HAP-1 (cell line): Measurements from ENCODE around the gene ASB2.
A peak's percentile ranks its signal among the peaks of the same experiment; 100 is the strongest.

Source experiments
- DNase-seq, 2 experiments: peaks; one replicate each; pipeline ENCODE4 v3.0.0-alpha.2; 2016 to 2020; ENCODE audit warnings: low spot score in 2 of 2
- H3K27me3 ChIP-seq: fragments of 250-450 bp; sonication (Bioruptor Pico); 2 replicates; pipeline ENCODE4 v1.5.1; 2020; ENCODE audit warnings: low read depth, mild to moderate bottlenecking, moderate library complexity
- H3K36me3 ChIP-seq: fragments of 250-450 bp; sonication (Bioruptor Pico); replicated peaks from 2 replicates; pipeline ENCODE4 v1.5.1; 2020; ENCODE audit warnings: mild to moderate bottlenecking
- H3K4me1 ChIP-seq: fragments of 250-450 bp; sonication (Bioruptor Pico); 2 replicates; pipeline ENCODE4 v1.5.1; 2020; ENCODE audit warnings: mild to moderate bottlenecking
- H3K4me3 ChIP-seq: fragments of 250-450 bp; sonication (Bioruptor Pico); 2 replicates; pipeline ENCODE4 v1.5.1; 2020; ENCODE audit warnings: mild to moderate bottlenecking, moderate library complexity
- H3K9me3 ChIP-seq: fragments of 250-450 bp; sonication (Bioruptor Pico); 2 replicates; pipeline ENCODE4 v1.5.1; 2020; ENCODE audit warnings: mild to moderate bottlenecking, moderate library complexity
- in situ Hi-C: fragments of 300-500 bp; cut with MboI; formaldehyde crosslinking; loops from 3 replicates; pipeline ENCODE4 v1.14.3; 2020; ENCODE audit warnings: low sequenced_read_pairs, inconsistent platforms, mixed read lengths

ASB2 gene

DNA sequence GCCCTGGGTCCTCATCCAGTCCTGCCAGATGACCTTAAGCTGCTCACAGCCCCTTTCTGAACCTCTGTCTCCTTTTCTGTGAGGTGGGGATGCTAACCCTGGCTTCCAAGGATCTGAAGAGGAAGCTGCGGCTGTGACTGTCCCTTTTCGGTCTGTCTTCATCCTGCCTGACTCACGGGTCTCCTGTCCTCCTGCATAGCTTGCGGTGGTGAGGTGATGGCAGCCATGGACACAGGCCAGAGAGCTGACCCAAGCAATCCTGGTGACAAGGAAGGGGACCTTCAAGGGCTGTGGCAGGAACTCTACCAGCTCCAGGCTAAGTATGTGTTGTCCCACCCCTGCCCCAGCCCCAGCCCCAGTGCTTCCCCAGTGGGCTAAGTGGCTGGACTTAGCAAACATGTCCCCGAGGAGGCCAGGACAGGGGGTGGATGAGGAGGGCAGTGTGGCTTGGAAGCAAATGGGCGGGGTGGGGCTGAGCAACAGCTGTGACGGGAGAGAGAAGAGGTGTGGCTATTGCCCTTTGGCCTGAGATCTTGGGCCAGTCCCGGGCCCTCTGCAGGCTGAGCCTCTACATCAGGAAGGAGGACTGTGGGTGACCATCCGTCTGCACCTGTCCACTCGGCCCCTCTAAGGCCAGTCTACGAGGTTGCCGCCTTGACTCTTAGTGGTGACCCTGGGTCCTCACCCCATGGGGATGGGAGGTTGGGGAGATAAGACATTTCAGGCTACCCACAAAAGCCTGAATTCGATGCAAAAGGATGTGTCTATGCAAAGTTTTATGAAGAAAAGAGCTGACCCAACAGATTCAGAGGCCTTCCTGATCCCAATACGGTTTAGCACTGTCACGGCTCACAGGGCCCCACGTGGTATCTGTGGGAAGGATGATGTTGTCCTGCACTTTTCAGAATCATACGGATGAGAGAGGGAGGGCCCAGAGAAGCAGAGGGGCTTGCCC, 21.8 kb upstream of the ASB2 start:
- no peak overlapping the region for H3K4me3 ChIP-seq
- no peaks in the 10 kb centered on the region for H3K9me3 ChIP-seq
- in situ Hi-C loops: no loop called here
- no peak for DNase-seq
- no peaks in the 10 kb centered on the region for H3K36me3 ChIP-seq
- no peaks in the 10 kb centered on the region for H3K4me1 ChIP-seq
- no peaks in the 10 kb centered on the region for H3K27me3 ChIP-seq

DNA sequence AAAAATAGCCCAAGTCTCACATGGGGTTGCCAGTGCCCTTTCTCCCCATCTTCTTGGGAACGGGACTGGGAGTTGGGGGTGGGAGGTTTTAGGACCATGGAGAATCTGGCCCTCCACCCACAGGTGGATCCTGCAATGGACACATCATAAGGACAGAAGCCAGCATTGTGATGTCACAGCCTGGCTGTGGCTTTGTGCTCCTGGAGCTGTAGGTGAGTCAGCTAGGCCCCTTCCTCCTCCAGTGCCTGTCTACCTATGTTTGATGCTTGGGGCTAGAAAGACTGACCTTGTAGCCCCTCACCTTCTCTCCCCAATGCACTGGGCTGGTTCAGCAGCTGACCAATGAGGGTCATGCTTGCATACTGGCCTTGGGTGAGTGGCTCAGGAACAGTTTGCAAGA, 20.7 kb upstream of the ASB2 start, which contains the start of gene CCDC197:
Gene CCDC197, plus strand, starts transcription at position 220 of the 400 bp plus-strand sequence. CDS start 831 bp downstream, outside the sequence.
- no peak for DNase-seq
- H3K9me3 ChIP-seq: no peaks in the 10 kb centered on the region
- H3K4me1 ChIP-seq: no peaks in the 10 kb centered on the region
- no peak within 1 kb of the TSS for H3K4me3 ChIP-seq
- H3K27me3 ChIP-seq: no peaks in the 10 kb centered on the region
- H3K36me3 ChIP-seq: no peaks in the 10 kb centered on the region
- in situ Hi-C loops: no loop called here

DNA sequence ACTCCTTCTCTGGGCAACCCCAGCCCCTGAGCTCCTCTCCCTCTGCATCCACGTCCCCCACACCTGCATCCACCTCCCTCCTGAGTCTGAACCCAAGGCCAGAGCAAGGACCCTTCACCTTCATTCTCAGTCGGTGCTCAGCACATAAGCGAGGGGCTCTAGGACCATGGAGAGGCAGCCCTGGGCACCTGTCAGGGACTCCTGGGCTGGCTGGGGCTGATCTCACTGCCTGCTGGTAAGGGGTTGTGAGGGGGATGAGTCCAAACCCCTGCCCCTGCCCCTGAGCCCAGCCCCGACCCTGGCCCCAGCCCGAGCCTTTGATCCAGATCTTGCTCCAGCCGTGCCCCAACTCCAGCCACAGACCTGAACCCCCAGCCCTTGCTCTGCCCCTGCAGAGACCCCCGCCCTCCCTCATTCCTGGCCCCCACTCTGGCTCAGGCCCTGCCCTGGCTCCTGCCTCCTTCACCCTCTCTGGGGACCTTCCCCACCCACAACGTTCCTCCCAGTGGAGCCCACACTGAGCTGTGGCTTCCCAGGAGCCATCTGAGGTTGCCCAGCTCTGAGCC, 19.8 kb upstream of the ASB2 start:
- H3K4me1 ChIP-seq: no peaks in the 10 kb centered on the region
- in situ Hi-C loops: no loop called here
- no peak overlapping the region for H3K4me3 ChIP-seq
- no peaks in the 10 kb centered on the region for H3K36me3 ChIP-seq
- H3K9me3 ChIP-seq: no peaks in the 10 kb centered on the region
- no peak for DNase-seq
- H3K27me3 ChIP-seq: no peaks in the 10 kb centered on the region

DNA sequence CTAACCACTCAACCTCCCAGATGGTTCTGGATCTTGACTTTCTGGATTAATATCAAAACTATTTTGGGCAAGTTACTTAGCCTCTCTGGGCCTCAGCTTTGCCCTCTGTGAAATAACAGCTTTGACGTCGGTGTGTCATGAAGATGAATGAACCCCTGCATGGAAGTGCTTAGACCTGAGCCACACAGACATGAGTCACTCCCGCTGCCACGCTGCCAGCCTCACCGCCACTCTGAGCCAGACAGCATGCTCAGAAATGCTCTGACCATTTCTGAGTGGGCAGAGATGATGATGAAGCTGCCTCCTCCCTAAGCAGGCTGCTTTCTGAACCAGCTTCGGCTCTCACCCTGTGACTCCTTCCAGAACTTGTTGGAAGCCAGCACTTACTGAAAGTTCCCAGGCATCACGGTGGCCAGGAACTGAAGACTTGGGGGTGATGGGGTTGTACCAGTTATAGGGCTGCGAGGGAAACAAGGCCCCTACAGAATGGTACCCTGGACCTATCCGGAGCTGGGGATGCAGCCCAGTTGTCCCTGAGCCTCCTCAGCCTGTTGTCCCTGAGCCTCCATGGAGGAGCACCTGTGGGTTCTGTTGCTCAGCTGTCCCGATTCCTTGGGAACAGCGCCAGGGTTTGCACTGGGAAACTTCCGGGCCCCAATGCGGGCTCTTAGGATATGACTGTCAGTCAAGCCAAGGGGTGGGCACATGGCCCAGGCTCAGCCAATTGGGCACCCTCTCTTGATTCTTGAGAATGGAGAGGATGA, 18.7 kb upstream of the ASB2 start:
- DNase-seq: no peak
- in situ Hi-C loops: no loop called here
- H3K9me3 ChIP-seq: no peaks in the 10 kb centered on the region
- H3K36me3 ChIP-seq: no peaks in the 10 kb centered on the region
- H3K27me3 ChIP-seq: no peaks in the 10 kb centered on the region
- no peaks in the 10 kb centered on the region for H3K4me1 ChIP-seq
- no peak overlapping the region for H3K4me3 ChIP-seq

DNA sequence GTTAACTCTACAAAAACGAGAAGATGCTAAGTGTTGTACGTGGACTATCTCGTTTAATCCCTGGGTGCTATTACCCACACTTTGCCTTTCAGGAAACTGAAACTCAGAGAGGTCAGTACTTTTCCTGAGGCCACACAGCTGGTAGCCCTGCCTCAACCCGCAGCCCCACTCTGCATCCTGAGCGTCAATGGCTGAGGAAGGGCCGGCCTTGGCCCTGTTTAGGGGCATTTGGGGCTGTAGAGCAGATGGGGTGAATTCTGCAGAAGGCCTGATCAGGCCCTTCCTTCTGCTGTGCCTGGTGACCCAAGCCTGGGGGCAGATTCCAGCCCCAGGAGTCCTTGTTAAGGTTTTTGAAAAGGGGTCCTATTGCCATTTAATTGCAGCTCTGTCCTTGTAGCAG, 17.0 kb upstream of the ASB2 start:
- no peak for DNase-seq
- in situ Hi-C loops: no loop called here
- no peak overlapping the region for H3K4me3 ChIP-seq

DNA sequence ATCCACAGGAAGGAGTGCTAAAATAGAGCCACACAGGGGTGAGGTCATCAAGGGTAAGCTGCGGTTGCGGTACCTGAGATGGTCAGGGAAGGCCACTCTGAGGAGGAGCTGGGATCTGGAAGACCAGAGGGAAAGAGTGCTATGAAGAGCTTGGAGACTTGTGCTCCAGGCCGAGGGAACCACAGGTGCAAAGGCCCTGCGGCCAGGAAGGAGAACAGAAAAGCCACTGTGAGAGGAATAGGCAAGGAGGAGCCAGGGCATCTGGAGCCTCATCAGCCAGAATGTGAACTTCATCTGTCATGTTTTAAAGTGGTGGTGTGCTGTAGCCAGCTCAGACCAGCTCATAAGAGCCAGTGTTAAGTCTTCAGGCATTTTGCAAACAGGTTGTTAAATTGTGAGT, 15.3 kb upstream of the ASB2 start:
- in situ Hi-C loops: no loop called here
- no peaks in the 10 kb centered on the region for H3K36me3 ChIP-seq
- no peaks in the 10 kb centered on the region for H3K4me1 ChIP-seq
- no peak for DNase-seq
- no peaks in the 10 kb centered on the region for H3K9me3 ChIP-seq
- no peak overlapping the region for H3K4me3 ChIP-seq
- H3K27me3 ChIP-seq: no peaks in the 10 kb centered on the region

More for the DNA sequence above, 17.0 kb upstream of the ASB2 start:
- Histone ChIP-seq H3K36me3 (no peaks in the 10 kb centered on the region), H3K4me1 (no peaks in the 10 kb centered on the region), H3K9me3 (no peaks in the 10 kb centered on the region), H3K27me3 (no peaks in the 10 kb centered on the region)

DNA sequence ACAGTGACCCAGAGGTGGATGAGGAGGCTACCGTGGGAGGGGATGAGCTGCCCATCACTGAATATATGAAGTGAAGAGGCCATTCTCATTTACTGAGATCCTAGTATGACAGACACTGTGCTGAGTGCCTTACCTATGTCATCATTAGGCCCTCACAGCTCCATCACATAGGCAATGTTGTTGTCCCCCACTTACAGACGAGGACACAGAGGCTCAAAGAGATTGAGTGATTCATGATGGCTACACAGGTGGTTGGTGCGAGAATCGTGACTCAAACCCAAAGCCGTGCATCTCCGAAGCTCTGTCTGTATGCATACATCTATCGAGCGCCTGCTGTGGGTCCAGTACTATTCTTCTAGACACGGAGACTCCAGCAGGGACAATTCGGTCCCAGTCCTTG, 14.8 kb upstream of the ASB2 start:
- Histone ChIP-seq H3K9me3 (no peaks in the 10 kb centered on the region), H3K4me3 (no peak overlapping the region), H3K4me1 (no peaks in the 10 kb centered on the region), H3K36me3 (no peaks in the 10 kb centered on the region), H3K27me3 (no peaks in the 10 kb centered on the region)
- in situ Hi-C loops: no loop called here
- DNase-seq: no peak

DNA sequence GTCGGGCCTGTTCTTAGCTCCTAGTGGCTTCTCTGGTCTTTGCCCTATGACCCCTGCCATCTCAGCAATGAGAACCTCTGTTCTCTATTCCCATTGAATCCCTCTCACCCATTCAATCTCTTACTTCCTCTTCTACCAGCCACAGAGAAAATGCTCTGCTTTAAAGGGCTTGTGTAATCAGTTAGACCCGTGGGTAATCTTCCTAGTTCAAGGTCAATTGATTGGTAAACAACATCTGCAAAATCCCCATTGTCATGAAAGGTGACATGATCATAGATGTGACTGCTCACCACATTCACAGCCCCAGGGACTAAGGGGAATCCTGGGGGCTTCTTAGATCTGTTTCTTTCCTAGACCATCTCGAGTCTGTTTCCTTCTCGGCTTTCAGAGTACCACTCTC, 13.6 kb upstream of the ASB2 start:
- DNase-seq: no peak
- Histone ChIP-seq H3K4me3 (no peak overlapping the region), H3K36me3 (no peaks in the 10 kb centered on the region), H3K27me3 (no peaks in the 10 kb centered on the region), H3K4me1 (peaks cover 5% of the 10 kb centered on the region), H3K9me3 (no peaks in the 10 kb centered on the region)
- in situ Hi-C loops: no loop called here

DNA sequence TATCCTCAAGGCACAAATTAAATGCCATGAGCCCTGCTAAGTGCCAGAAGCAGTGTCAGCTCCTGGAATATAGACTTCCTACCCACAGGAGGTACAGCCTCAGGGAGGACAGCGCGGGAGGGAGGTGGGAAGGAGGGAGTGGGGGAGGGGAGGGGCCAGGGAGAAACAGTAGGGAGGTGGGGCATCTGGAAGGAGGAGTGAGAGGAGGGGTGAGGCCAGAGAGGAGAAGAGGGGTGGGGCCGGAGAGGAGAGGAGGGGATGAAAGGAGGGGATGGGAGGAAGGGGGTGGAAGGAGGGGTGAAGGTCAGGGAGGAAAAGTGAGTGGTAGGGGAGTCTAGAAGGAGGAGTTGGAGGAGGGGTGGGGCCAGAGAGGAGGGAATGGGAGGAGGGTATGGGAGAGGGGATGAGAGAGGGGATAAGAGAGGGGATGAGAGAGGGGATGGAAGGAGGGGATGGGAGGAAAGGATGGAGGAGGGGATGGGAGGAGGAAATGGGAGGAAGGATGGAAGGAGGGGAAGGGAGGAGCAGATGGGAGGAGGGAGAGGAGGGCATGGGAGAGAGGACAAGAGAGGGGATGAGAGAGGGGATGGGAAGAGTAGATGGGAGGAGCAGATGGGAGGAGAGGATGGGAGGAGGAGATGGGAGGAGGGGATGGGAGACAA, 11.6 kb upstream of the ASB2 start:
- H3K36me3 ChIP-seq: no peaks in the 10 kb centered on the region
- in situ Hi-C loops: no loop called here
- peaks cover 5% of the 10 kb centered on the region for H3K4me1 ChIP-seq
- peak in 1 of 2 experiments; percentile 18 for DNase-seq
- no peak overlapping the region for H3K4me3 ChIP-seq
- H3K27me3 ChIP-seq: no peaks in the 10 kb centered on the region
- no peaks in the 10 kb centered on the region for H3K9me3 ChIP-seq

DNA sequence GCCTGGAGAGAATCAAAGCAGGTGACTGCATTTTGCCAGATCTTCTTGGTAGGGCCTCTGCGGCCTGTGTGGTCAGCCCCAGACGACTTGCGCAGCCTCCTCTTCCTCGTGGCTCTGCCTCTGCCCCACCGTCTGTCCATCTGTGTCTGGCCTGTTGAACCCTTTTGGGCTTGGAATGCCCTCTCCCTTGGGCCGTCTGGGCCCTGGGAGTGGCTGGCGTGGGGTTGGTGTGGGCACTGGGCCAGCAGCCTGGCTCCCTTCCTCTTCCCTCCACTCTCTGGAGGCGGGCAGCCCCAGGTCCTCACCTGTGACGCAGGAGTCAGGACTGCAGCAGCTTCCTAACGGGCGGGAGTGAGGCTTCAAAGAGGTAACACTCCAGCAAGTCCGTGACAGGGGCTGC, 11.0 kb upstream of the ASB2 start:
- H3K4me1 ChIP-seq: peaks cover 5% of the 10 kb centered on the region
- no peak for DNase-seq
- in situ Hi-C loops: no loop called here

DNA sequence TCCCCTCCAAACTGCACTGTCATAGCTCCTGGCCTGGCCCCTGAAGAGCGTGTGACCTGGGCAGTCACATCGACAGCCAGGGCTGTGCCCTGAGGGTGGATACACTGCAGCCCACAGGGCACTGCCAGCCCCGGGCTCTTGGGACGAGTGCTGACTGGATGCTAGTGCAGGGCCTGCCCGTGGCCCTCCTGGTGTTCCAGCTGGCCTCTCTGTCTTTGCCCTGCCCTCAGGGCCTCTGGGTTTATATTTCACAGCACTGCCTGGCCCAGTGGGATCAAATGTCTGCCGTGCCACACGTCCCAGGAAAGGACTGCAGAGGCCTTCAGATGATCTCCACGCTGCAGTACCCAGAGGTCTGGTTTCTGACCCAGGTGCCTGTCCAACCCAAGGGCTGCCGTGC, 10.6 kb upstream of the ASB2 start:
- H3K36me3 ChIP-seq: no peaks in the 10 kb centered on the region
- DNase-seq: no peak
- H3K4me1 ChIP-seq: peaks cover 5% of the 10 kb centered on the region
- no peaks in the 10 kb centered on the region for H3K9me3 ChIP-seq
- no peak overlapping the region for H3K4me3 ChIP-seq
- H3K27me3 ChIP-seq: no peaks in the 10 kb centered on the region
- in situ Hi-C loops: no loop called here

More for the DNA sequence above, 11.0 kb upstream of the ASB2 start:
- no peaks in the 10 kb centered on the region for H3K9me3 ChIP-seq
- H3K4me3 ChIP-seq: no peak overlapping the region
- H3K27me3 ChIP-seq: no peaks in the 10 kb centered on the region
- H3K36me3 ChIP-seq: no peaks in the 10 kb centered on the region

DNA sequence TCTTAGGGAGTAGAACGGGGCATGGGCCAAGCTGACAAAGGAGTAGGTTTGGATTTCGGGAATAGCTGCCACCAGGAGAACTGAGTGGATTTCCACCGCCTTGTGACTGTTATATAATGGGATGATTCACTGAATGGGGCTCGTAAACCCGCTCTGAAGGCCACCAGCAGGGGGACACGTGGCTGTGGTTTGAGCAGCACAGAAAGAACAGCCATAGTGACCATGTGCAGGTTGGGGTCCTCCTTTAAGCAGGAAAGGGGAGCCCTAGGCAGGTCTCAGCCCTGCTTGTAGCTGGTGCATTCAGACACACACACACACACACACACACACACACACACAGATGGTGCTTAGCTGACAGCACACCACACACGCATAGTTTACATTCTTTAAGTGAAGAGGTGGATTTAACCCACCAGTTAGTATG, 8.6 kb upstream of the ASB2 start:
- Histone ChIP-seq H3K4me1 (peaks cover 5% of the 10 kb centered on the region), H3K27me3 (no peaks in the 10 kb centered on the region), H3K9me3 (no peaks in the 10 kb centered on the region), H3K4me3 (no peak overlapping the region), H3K36me3 (no peaks in the 10 kb centered on the region)
- in situ Hi-C loops: no loop called here
- DNase-seq: peak; percentile 31 to 70

DNA sequence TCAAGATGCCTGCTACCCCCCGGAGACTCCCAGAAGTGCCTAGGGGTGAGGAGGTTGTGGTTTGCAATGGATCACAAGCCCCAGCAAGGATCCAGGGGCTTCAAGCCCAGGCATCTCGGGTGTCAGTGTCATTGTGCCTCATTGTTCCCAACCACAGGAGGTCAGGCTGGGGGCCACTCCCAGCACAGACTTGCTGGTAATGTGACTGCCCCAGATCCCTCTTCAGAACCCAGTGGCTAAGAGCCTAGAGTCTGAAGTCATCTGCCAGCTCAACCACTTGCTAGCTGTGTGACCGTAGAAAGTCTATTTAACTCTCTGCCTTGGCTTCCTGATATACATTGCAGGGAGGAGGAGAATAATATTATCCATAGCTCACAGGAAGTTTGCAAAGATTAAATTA, 7.7 kb upstream of the ASB2 start:
- Histone ChIP-seq H3K27me3 (no peaks in the 10 kb centered on the region), H3K9me3 (no peaks in the 10 kb centered on the region), H3K36me3 (no peaks in the 10 kb centered on the region), H3K4me3 (no peak overlapping the region), H3K4me1 (peaks cover 5% of the 10 kb centered on the region)
- no peak for DNase-seq
- in situ Hi-C loops: no loop called here
